ENCODE results near the gene MPLKIP. TPM values are rescaled to one million over a fixed set of nuclear protein-coding genes. Genes with fewer than 3 reads are reported as not detected.
"Not testable (repeated sequence)": the region's sequence is repeated elsewhere in the genome, so short reads cannot be mapped to it uniquely, and the experiment has no call there.

MPLKIP gene
- total RNA-seq, 1 donor from 2014 or later: 32.0 TPM

DNA sequence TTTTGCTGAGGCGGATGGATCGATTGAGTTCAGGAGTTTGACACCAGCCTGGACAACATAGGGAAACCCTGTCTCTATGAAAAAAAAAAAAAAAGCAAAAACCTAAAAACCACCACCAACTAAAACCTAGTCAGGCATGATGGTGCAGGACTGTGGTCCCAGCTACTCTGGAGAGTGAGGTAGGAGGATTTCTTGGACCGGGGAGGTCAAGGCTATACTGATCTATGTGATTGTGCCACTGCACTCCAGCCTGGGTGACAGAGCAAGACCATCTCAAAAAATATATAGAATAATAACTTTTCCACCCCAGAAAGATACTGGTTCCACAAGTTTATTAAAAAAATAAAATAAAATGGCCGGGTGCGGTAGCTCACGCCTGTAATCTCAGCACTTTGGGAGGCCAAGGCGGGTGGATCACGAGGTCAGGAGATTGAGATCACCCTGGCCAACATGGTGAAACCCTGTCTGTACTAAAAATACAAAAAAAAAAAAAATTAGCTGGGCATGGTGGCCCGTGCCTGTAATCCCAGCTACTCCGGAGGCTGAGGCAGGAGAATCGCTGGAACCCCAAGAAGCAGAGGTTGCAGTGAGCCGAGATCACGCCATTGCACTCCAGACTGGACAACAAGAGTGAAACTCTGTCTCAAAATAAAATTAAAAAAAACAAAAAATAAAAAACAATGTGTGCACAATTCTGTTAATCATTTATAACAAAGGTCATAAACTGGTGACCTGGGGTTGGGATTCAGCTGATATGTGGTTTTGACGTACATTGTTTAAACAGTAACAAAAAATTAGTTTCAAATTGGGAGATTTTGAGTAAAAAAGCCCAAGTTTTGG lies 12.1 kb downstream of the MPLKIP start:
- H3K27ac ChIP-seq (ENCODE audit: low read depth, low read length); H3K9me3 Mint-ChIP-seq (ENCODE audit: unreplicated experiment); H3K27me3 ChIP-seq (ENCODE audit: insufficient read depth, low read length); H3K4me1 Mint-ChIP-seq (ENCODE audit: low read depth, unreplicated experiment); H3K9me3 ChIP-seq (ENCODE audit: insufficient read depth, low read depth, low read length); H4K20me1 ChIP-seq (ENCODE audit: insufficient read depth, low read length); H3K4me3 ChIP-seq (ENCODE audit: insufficient read depth, low read depth, low read length); H3K27me3 Mint-ChIP-seq (ENCODE audit: low read depth, unreplicated experiment); H2AFZ ChIP-seq (ENCODE audit: low read depth, low read length); H3K36me3 Mint-ChIP-seq (ENCODE audit: low read depth, unreplicated experiment); H3K4me3 Mint-ChIP-seq (ENCODE audit: unreplicated experiment); H3K4me1 ChIP-seq (ENCODE audit: insufficient read depth, low read length); FAIRE-seq; H3K36me3 ChIP-seq (ENCODE audit: insufficient read depth, low read length); DNase-seq (ENCODE audit: low read depth); H3K4me2 ChIP-seq (ENCODE audit: low read length); H3K9ac ChIP-seq (ENCODE audit: low read length); H3K27ac Mint-ChIP-seq (ENCODE audit: unreplicated experiment): not testable (repeated sequence)
- peaks cover 12% of the 10 kb centered on the region for H3K79me2 ChIP-seq (ENCODE audit: insufficient read depth, low read length)

GRCh38 chr7:40120020-40120419 lies 14.4 kb downstream of the MPLKIP start:
- FAIRE-seq (no peak), DNase-seq (ENCODE audit: low read depth) (no peak)
- Histone ChIP-seq H3K4me1 (ENCODE audit: insufficient read depth, low read length) (no peaks in the 10 kb centered on the region), H3K27ac (ENCODE audit: low read depth, low read length) (no peak overlapping the region), H3K79me2 (ENCODE audit: insufficient read depth, low read length) (peaks cover 4% of the 10 kb centered on the region), H3K9me3 (ENCODE audit: insufficient read depth, low read depth, low read length) (no peaks in the 10 kb centered on the region), H3K4me2 (ENCODE audit: low read length) (no peak overlapping the region), H3K27me3 (ENCODE audit: insufficient read depth, low read length) (no peaks in the 10 kb centered on the region), H4K20me1 (ENCODE audit: insufficient read depth, low read length) (no peaks in the 10 kb centered on the region), H3K36me3 (ENCODE audit: insufficient read depth, low read length) (no peaks in the 10 kb centered on the region), H3K9ac (ENCODE audit: low read length) (no peak overlapping the region), H2AFZ (ENCODE audit: low read depth, low read length) (no peak overlapping the region), H3K4me3 (ENCODE audit: insufficient read depth, low read depth, low read length) (no peak overlapping the region)
- no peak overlapping the region for H3K27ac Mint-ChIP-seq (ENCODE audit: unreplicated experiment)
- H3K36me3 Mint-ChIP-seq (ENCODE audit: low read depth, unreplicated experiment): peaks cover 6% of the 10 kb centered on the region
- H3K4me3 Mint-ChIP-seq (ENCODE audit: unreplicated experiment): no peak overlapping the region
- TF ChIP-seq EZH2 (IDR thresholded peaks at IDR 0.05; ENCODE audit: insufficient read depth, low read length): no peak
- TF ChIP-seq, protein P1, sequence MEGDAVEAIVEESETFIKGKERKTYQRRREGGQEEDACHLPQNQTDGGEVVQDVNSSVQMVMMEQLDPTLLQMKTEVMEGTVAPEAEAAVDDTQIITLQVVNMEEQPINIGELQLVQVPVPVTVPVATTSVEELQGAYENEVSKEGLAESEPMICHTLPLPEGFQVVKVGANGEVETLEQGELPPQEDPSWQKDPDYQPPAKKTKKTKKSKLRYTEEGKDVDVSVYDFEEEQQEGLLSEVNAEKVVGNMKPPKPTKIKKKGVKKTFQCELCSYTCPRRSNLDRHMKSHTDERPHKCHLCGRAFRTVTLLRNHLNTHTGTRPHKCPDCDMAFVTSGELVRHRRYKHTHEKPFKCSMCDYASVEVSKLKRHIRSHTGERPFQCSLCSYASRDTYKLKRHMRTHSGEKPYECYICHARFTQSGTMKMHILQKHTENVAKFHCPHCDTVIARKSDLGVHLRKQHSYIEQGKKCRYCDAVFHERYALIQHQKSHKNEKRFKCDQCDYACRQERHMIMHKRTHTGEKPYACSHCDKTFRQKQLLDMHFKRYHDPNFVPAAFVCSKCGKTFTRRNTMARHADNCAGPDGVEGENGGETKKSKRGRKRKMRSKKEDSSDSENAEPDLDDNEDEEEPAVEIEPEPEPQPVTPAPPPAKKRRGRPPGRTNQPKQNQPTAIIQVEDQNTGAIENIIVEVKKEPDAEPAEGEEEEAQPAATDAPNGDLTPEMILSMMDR (IDR thresholded peaks at IDR 0.05; ENCODE audit: insufficient read depth, low read depth, low read length): no peak
- H3K9me3 Mint-ChIP-seq (ENCODE audit: unreplicated experiment): no peaks in the 10 kb centered on the region
- no peaks in the 10 kb centered on the region for H3K27me3 Mint-ChIP-seq (ENCODE audit: low read depth, unreplicated experiment)
- peaks cover 3% of the 10 kb centered on the region for H3K4me1 Mint-ChIP-seq (ENCODE audit: low read depth, unreplicated experiment)

DNA sequence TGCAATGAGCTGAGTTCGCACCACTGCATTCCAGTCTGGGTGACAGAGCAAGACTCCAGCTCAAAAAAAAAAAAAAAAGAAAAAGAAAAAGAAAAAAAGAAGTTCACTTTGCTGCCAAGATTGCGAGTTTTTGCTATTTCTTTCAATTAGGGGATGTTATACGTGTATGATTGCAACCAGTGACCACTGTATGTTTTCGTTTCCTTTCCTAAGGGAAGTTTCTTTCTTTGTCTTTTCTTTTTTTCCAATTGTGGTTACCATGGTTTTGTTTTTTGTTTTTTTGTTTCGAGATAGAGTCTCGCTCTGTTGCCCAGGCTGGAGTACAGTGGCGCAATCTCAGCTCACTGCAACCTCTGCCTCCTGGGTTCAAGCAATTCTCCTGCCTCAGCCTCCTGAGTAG lies 16.2 kb downstream of the MPLKIP start:
- H3K27ac Mint-ChIP-seq (ENCODE audit: unreplicated experiment); H3K9ac ChIP-seq (ENCODE audit: low read length); H3K4me2 ChIP-seq (ENCODE audit: low read length); H3K9me3 Mint-ChIP-seq (ENCODE audit: unreplicated experiment); H3K27me3 Mint-ChIP-seq (ENCODE audit: low read depth, unreplicated experiment); H3K4me1 Mint-ChIP-seq (ENCODE audit: low read depth, unreplicated experiment); H4K20me1 ChIP-seq (ENCODE audit: insufficient read depth, low read length); H3K9me3 ChIP-seq (ENCODE audit: insufficient read depth, low read depth, low read length); H2AFZ ChIP-seq (ENCODE audit: low read depth, low read length); H3K27me3 ChIP-seq (ENCODE audit: insufficient read depth, low read length); H3K36me3 ChIP-seq (ENCODE audit: insufficient read depth, low read length); FAIRE-seq; H3K4me1 ChIP-seq (ENCODE audit: insufficient read depth, low read length); H3K79me2 ChIP-seq (ENCODE audit: insufficient read depth, low read length); H3K4me3 ChIP-seq (ENCODE audit: insufficient read depth, low read depth, low read length); DNase-seq (ENCODE audit: low read depth); H3K4me3 Mint-ChIP-seq (ENCODE audit: unreplicated experiment); H3K36me3 Mint-ChIP-seq (ENCODE audit: low read depth, unreplicated experiment); H3K27ac ChIP-seq (ENCODE audit: low read depth, low read length): not testable (repeated sequence)

- not testable (repeated sequence) for DNase-seq (ENCODE audit: low read depth); H3K9ac ChIP-seq (ENCODE audit: low read length); H3K36me3 Mint-ChIP-seq (ENCODE audit: low read depth, unreplicated experiment); H3K9me3 ChIP-seq (ENCODE audit: insufficient read depth, low read depth, low read length); FAIRE-seq; H3K4me2 ChIP-seq (ENCODE audit: low read length); H3K4me1 ChIP-seq (ENCODE audit: insufficient read depth, low read length); H3K9me3 Mint-ChIP-seq (ENCODE audit: unreplicated experiment); H3K27ac Mint-ChIP-seq (ENCODE audit: unreplicated experiment); H3K36me3 ChIP-seq (ENCODE audit: insufficient read depth, low read length); H3K27ac ChIP-seq (ENCODE audit: low read depth, low read length); H3K4me3 Mint-ChIP-seq (ENCODE audit: unreplicated experiment); H3K4me1 Mint-ChIP-seq (ENCODE audit: low read depth, unreplicated experiment); H3K4me3 ChIP-seq (ENCODE audit: insufficient read depth, low read depth, low read length); H3K79me2 ChIP-seq (ENCODE audit: insufficient read depth, low read length); H4K20me1 ChIP-seq (ENCODE audit: insufficient read depth, low read length); H3K27me3 Mint-ChIP-seq (ENCODE audit: low read depth, unreplicated experiment); H3K27me3 ChIP-seq (ENCODE audit: insufficient read depth, low read length); H2AFZ ChIP-seq (ENCODE audit: low read depth, low read length)
These were observed 17.2 kb downstream of the MPLKIP start for GRCh38 chr7:40117199-40117598.
